ENCODE results near the gene CDK10. TPM values are rescaled to one million over a fixed set of nuclear protein-coding genes. Genes with fewer than 3 reads are reported as not detected.
"Not testable (repeated sequence)": the region's sequence is repeated elsewhere in the genome, so short reads cannot be mapped to it uniquely, and the experiment has no call there.

CDK10 gene
- total RNA-seq, 2 donors from 2014 or later, result 86.1 to 92.7 TPM

DNA sequence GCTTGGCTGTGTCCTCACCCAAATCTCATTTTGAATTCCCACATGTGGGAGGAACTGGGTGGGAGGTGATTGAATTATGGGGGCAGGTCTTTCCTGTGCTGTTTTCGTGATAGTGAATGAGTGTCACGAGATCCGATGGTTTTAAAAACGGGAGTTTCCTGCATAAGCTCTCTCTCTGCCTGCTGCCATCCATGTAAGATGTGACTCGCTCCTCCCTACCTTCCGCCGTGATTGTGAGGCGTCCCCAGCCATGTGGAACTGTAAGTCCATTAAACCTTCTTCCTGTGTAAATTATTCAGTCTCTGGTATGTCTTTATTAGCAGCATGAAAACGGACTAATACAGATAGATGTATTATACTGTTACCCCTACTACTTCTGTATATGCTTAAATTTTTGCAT, 25.3 kb upstream of the CDK10 start:
- intact Hi-C loops (cut with DNase I, micrococcal nuclease), result no loop called here
- DNase-seq (no peak), ATAC-seq (no peak)

DNA sequence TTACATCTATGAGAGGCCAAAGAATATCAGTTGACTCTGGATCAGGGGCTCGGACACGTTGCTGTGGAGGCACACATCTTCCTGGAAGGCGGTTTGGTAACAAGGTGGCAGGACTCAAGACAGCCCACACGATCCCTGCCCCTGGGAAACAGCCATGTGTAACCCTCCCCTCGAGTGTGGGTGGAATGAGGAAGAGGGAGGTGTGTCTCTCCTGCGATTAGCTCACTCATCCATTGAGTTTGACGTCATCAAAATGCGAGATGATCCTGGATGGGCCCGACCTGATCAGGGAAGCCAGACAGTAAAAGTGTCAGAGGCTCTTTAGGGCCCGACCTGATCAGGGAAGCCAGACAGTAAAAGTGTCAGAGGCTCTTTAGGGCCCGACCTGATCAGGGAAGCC, 22.3 kb upstream of the CDK10 start:
- intact Hi-C loops (cut with DNase I, micrococcal nuclease); DNase-seq: not testable (repeated sequence)
- ATAC-seq, result peak; percentile 20

DNA sequence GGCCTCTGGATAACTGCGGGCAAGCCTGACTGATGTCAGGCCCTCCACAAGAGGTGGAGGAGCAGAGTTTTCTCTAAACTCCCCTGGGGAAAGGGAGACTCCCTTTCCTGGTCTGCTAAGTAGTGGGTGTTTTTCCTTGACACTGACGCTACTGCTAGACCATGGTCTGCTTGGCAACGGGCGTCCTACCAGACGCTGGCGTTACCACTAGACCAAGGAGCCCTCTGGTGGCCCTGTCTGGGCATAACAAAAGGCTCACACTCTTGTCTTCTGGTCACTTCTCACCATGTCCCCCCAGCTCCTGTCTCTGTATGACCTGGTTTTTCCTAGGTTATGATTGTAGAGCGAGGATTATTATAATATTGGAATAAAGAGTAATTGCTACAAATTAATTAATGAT, 19.5 kb upstream of the CDK10 start:
- intact Hi-C loops (cut with DNase I, micrococcal nuclease); ATAC-seq: not testable (repeated sequence)

GRCh38 chr16:89667633-89668032, 18.9 kb upstream of the CDK10 start:
- ATAC-seq, result no peak
- intact Hi-C loops (cut with DNase I, micrococcal nuclease), result no loop called here
- DNase-seq, result no peak

More for the DNA sequence above, 19.5 kb upstream of the CDK10 start:
- not testable (repeated sequence) for DNase-seq

- no peak for DNase-seq
- peak; percentile 64 for ATAC-seq
- intact Hi-C loops (cut with DNase I, micrococcal nuclease), result no loop called here
Measured at GRCh38 chr16:89668790-89669158, 17.7 kb upstream of the CDK10 start.

DNA sequence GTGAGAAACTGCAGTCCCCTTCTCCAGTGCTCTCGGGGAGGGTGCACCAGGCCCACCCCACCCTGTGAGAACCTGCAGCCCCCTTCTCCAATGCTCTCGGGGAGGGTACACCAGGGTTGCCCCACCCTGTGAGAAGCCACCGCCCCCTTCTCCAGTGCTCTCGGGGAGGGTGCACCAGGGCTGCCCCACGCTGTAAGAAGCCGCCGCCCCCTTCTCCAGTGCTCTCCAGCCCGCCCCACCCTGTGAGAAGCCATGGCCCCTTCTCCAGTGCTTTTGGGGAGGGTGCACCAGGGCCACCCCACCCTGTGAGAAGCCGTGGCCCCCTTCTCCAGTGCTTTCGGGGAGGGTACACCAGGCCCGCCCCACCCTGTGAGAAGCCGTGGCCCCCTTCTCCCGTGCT, 16.7 kb upstream of the CDK10 start:
- ATAC-seq, result no peak
- intact Hi-C loops (cut with DNase I, micrococcal nuclease), result no loop called here

GRCh38 chr16:89670496-89671431, 15.7 kb upstream of the CDK10 start:
- intact Hi-C loops (cut with DNase I, micrococcal nuclease), result no loop called here
- ATAC-seq, result no peak
- no peak for DNase-seq

More for the DNA sequence above, 16.7 kb upstream of the CDK10 start:
- DNase-seq, result no peak

DNA sequence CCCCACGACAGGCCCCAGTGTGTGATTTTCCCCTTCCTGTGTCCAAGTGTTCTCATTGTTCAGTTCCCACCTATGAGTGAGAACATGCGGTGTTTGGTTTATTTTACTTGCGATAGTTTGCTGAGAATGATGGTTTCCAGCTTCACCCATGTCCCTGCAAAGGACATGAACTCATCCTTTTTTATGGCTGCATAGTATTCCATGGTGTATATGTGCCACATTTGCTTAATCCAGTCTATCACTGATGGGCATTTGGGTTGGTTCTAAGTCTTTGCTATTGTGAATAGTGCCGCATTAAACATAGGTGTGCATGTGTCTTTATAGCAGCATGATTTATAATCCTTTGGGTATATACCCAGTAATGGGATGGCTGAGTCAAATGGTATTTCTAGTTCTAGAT, 14.9 kb upstream of the CDK10 start:
- DNase-seq; intact Hi-C loops (cut with DNase I, micrococcal nuclease); ATAC-seq: not testable (repeated sequence)

- intact Hi-C loops (cut with DNase I, micrococcal nuclease), result no loop called here
- ATAC-seq, result no peak
Measured at GRCh38 chr16:89672177-89672941, 14.1 kb upstream of the CDK10 start.

DNA sequence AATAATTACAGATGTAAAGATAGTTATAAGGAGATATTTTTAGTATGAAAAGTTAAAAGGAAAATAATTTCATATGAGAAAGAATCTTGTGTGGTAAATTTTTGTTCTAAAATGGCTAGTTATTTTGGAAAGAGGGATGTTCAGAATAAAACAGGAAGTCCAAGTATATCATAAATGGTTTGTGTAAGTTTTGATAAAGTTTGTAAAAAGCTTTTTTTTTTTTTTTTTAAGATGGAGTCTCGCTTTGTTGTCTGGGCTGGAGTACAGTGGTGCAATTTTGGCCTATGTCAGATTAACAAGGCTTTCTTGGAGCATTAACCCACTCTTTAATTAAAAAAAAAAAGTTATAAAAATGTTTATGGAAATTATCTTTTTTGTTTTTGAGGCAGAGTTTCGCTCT, 8.2 kb upstream of the CDK10 start:
- intact Hi-C loops (cut with DNase I, micrococcal nuclease), result no loop called here
- ATAC-seq (no peak), DNase-seq (no peak)

More at GRCh38 chr16:89672177-89672941, 14.1 kb upstream of the CDK10 start:
- no peak for DNase-seq

GRCh38 chr16:89685916-89686315, 573 bp upstream of the CDK10 start:
- DNase-seq, result no peak
- intact Hi-C loops (cut with DNase I, micrococcal nuclease), result no loop called here
- ATAC-seq, result no peak

GRCh38 chr16:89687092-89687940, 827 bp downstream of the CDK10 start:
- ATAC-seq (peak; percentile 91), DNase-seq (peak; percentile 87 to 89)
- intact Hi-C loops (cut with DNase I, micrococcal nuclease), result no loop called here

GRCh38 chr16:89688395-89688794, 1.9 kb downstream of the CDK10 start:
- intact Hi-C loops (cut with DNase I, micrococcal nuclease), result no loop called here
- ATAC-seq (no peak), DNase-seq (no peak)

DNA sequence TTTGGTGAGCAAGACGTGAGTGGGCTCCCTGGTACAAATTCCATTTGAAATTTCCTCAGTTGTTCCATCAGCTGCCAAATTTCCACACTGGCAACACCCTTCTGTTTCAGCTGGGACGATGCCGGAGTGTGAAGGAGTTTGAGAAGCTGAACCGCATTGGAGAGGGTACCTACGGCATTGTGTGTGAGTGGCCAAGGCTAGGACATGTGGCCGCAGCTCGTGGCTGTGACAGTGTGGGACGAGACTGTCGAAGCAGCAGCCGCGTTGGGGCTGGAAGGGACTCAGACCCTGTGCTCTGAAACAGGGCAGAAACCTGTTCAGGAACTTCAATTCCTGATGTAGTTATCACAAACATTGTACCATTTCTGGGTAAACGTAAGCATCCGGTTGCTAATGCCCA, 2.7 kb downstream of the CDK10 start:
- DNase-seq, result no peak
- intact Hi-C loops (cut with DNase I, micrococcal nuclease), result no loop called here
- no peak for ATAC-seq

- ATAC-seq; DNase-seq; intact Hi-C loops (cut with DNase I, micrococcal nuclease): not testable (repeated sequence)
Measured at GRCh38 chr16:89689621-89690020, 3.1 kb downstream of the CDK10 start.

- no peak for DNase-seq
- intact Hi-C loops (cut with DNase I, micrococcal nuclease), result no loop called here
Measured at GRCh38 chr16:89690392-89690901, 4.0 kb downstream of the CDK10 start.

DNA sequence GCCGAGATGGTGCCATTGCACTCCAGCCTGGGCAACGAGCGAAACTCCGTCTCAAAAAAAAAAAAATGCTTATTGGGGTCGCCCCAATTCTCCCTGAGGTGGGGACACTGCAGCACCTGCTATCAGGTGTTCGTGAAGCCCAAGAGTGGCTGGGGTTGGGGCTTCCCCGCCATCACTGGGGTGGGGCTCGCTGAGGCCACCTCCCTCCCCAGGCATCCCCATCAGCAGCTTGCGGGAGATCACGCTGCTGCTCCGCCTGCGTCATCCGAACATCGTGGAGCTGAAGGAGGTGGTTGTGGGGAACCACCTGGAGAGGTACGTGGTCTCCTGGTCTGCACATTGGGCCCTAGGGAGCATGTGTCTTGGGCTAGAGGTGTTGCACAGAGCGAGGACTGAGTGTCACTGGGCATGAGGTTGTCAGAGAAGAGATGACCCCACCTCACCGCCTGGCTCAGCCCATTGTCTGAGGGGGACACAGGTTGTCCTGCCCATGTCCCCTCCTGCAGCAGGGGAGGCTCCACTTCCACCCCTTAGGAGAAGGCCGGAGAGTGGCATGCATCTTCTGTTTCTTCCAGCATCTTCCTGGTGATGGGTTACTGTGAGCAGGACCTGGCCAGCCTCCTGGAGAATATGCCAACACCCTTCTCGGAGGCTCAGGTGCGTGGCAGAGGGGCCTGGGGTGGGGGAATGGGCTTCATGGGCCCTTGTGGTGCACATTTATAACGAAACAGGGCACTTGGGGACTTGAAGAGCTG, 4.9 kb downstream of the CDK10 start:
- intact Hi-C loops (cut with DNase I, micrococcal nuclease), result no loop called here
- ATAC-seq, result no peak
- DNase-seq, result no peak

More at GRCh38 chr16:89690392-89690901, 4.0 kb downstream of the CDK10 start:
- no peak for ATAC-seq

GRCh38 chr16:89691986-89692569, 5.6 kb downstream of the CDK10 start:
- intact Hi-C loops (cut with DNase I, micrococcal nuclease), result no loop called here
- ATAC-seq, result no peak
- no peak for DNase-seq

Data from left colon (tissue), 2 donors.